Testis (tissue), 2 donors: ENCODE data around the gene SBF1.

ENCODE experiments used
- POLR2A ChIP-seq: fragments of 450-650 bp; IDR thresholded peaks from one replicate; pipeline ENCODE4 v1.6.1; 2017; ENCODE audit warnings: antibody characterized with exemption, mild to moderate bottlenecking, moderate library complexity
- TF ChIP-seq, protein P1 (sequence below), 3 experiments: fragments of 450-650 bp in 2 of 3; fragments of 200-600 bp in 1 of 3; sonication (generic) in 1 of 3; IDR thresholded peaks; one replicate each; pipeline ENCODE4 v1.5.1; 2016 to 2019; ENCODE audit warnings: antibody characterized with exemption in 3 of 3, mild to moderate bottlenecking in 2 of 3, moderate library complexity in 1 of 3

DNA sequence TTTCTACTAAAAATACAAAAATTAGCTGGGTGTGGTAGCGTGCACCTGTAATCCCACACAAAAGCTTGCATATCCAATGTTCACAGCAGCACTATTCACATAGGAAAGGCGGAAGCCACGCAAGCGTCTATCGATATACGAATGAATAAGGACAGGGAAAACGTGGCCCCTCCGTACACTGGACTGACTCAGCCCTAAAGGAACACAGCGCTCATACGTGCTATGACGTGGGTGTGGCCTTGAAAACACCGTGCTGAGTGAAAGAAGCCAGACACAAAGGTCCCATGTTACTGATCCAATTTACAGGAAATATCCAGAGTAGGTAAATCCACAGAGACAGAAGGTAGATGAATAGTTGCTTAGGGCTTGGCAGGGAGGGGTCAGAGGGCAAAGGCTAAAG lies 25.6 kb upstream of the SBF1 start:
- no peak for TF ChIP-seq POLR2A
- TF ChIP-seq, protein P1, sequence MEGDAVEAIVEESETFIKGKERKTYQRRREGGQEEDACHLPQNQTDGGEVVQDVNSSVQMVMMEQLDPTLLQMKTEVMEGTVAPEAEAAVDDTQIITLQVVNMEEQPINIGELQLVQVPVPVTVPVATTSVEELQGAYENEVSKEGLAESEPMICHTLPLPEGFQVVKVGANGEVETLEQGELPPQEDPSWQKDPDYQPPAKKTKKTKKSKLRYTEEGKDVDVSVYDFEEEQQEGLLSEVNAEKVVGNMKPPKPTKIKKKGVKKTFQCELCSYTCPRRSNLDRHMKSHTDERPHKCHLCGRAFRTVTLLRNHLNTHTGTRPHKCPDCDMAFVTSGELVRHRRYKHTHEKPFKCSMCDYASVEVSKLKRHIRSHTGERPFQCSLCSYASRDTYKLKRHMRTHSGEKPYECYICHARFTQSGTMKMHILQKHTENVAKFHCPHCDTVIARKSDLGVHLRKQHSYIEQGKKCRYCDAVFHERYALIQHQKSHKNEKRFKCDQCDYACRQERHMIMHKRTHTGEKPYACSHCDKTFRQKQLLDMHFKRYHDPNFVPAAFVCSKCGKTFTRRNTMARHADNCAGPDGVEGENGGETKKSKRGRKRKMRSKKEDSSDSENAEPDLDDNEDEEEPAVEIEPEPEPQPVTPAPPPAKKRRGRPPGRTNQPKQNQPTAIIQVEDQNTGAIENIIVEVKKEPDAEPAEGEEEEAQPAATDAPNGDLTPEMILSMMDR (IDR thresholded peaks at IDR 0.05), result no peak
